Measurements from ENCODE around the gene ECEL1.
"Not testable (repeated sequence)": the region's sequence is repeated elsewhere in the genome, so short reads cannot be mapped to it uniquely, and the experiment has no call there.

- TF ChIP-seq CTBP1 (IDR thresholded peaks at IDR 0.05; ENCODE audit: borderline replicate concordance); ELF4 (IDR thresholded peaks at IDR 0.05); FOXA1 (IDR thresholded peaks at IDR 0.05); SP1 (IDR thresholded peaks at IDR 0.05); ARNT (IDR thresholded peaks at IDR 0.05); FOXM1 (IDR thresholded peaks at IDR 0.05; ENCODE audit: borderline replicate concordance); BHLHE40 (IDR thresholded peaks at IDR 0.05; ENCODE audit: borderline replicate concordance); TARDBP (IDR thresholded peaks at IDR 0.05); PKNOX1 (IDR thresholded peaks at IDR 0.05): not testable (repeated sequence)
These were observed 45.2 kb upstream of the ECEL1 start for GRCh38 chr2:232532821-232533220.
